GM21390 (cell line): ENCODE results near the gene CCR3.

Experiments used
- ATAC-seq: cut with Tn5 transposase; IDR thresholded peaks from one replicate; pipeline ENCODE4 v1.9.1; 2021; ENCODE audit not compliant: unreplicated experiment

Gene CCR3

DNA sequence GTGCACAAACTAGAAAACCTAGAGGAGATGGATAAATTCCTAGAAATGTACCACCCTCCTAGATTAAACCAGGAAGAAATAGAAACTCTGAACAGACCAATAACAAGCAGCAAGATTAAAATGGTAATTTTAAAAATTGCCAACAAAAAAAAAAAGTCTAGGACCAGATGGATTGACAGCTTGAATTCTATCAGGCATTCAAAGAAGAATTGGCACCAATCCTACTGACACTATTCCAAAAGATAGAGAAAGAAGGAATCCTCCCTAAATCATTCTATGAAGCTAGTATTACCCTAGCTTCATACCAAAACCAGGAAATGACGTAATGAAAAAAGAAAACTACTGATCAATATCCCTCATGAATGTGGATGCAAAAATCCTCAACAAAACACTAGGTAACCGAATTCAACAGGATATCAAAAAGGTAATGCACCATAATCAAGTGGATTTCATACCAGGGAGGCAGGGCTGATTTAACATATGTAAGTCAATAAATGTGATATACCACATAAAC lies 24.0 kb upstream of the CCR3 start:
- no peak for ATAC-seq

DNA sequence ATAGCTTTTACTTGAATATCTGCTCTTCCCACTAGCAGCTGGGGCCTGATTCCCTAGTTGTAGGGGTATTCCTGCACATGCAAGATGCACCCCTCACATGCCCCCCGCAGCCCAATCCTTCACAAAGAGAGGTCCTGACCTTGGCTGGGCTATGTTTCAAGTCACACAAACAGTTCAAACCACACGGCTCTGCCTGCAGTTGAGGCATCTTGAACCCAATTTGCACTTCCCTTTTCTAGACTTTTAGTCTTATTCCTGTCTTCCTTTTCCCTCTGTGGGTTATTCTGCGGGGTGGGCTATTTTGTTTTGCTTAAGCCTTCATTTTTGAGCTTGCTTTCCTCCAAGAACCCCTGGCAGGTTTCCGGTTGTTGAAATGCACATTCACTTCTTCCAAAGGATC lies 20.9 kb upstream of the CCR3 start:
- no peak for ATAC-seq

DNA sequence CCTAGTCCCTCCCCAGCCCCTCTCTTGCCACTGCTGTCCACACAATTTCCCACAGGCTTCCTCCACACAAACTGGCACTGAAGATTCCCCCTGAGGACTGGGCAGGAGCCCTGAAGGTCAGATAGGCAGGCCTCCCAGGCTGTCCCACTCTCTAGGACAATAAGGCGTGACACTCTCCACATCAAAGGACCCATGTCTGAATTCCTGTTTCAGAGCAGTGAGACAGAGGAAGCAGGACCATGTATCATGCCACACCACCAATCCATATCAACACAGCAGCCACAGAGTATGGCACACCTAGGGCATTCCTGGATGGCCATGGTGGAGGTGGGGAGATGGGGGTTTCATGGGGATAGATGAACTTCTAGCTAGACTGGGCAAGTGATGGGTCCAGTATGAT lies 20.3 kb upstream of the CCR3 start:
- ATAC-seq: no peak

DNA sequence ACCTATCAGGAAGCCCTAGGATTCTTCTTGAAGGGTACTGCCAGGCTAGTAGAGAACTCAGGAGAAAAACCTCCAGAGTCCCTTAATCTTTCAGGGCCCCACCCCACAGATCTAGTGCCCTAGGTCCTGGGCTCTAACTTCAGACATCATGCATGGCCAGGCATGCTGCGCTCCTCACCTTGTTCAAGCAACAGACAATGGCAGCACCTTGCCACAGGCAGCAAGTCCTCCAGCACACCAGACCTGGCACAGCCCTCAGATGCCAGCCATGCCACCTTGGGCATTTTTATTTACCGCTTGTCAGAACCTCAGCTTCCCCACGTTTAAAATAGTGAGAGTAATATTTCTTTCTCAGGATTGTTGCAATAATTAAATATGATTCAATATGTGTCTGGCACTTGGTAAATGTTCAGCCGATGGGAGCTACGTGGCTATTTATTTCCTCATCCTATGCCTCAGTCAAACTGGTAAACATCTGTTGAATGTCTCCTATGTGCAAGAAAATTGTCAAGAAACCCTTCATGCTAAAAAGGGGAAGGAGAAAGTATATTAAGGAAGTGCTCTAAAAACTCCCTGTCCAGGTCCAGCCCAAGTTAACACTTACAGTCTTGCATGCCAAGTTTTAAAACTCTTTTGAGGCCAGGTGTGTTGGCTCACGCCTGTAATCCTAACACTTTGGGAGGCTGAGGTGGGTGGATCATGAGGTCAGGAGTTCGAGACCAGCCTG lies 19.7 kb upstream of the CCR3 start:
- ATAC-seq: no peak

DNA sequence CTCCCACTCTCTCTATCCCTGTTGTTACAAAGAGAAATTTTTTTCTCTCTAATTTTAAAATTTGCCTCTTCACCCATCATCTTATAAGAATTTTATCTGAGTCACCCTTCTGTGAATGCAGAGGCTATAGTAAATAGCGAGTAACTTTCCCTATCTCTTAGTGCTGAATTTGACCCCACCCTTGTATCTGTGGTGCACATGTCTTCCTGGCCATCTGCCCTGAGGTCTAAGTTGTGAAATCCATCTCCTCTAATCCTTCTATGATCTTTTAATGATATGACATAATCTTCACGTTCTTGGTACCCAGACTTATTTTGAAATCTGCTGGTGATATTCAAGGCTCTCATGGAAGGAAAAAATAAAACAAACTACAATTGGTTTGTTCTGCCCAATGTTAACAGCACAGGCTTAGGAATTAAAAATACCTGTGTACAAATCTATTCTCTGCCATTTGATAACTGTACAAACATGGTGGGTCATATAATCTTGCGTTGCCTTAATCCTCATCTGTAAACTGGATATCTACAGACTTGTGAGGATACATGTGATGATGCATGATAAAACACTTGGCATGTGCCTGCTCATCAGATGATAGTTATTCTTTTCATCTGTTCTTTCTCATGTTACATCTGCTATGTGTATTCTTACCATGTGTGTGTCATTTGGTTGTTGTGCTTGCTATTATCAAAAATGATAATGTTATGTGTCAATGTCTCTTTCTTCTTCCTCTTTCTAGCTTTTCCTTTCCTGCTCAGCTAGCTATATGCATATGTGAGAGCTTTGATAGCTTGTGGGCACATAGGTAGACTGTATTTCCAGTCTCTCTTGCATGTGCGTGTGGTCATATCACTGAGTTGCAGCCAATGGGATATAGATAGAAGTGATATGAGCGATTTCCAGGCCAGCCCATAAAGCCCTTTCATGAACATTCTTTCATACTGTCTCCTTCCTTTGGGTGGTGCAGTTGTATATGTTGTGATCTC lies 13.7 kb upstream of the CCR3 start:
- ATAC-seq: no peak

DNA sequence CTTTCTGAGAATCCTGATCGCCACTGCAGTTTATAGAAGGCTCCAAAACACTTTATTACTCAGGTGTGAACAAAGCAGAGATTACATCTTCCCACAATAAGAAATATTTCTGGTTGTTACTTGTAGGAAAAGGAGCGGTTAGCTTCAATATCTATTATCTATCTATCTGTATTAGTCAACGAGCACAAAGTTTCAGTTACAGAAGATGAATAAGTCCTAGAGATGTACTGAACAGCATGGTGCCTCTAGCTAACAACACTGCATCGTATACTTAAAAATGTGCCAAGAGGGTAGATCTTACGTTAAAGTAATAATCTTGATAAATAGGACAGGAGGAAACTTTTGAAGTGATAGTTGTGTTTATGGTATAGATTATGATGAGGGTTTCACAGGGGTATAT lies 10.9 kb upstream of the CCR3 start:
- no peak for ATAC-seq

DNA sequence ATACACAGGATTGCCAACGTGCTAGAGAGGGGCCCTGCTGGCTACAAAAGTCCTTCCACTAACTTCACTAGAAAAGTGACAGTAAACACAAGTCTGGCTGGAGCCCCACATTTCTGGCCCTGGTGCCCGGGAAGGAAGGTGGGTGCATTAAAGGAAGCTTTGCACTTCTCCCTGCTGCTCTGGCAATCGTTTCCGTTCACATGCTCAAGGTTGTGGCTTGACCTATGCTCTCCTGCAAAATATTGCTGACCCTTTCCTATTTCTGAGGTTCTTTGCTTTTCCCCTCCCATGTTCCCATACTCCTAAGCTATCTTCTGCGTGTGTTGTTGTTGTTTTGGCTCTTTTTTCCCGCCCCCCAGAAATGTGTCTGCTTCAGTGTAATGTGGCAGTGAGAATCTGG lies 9.1 kb upstream of the CCR3 start:
- ATAC-seq: no peak

DNA sequence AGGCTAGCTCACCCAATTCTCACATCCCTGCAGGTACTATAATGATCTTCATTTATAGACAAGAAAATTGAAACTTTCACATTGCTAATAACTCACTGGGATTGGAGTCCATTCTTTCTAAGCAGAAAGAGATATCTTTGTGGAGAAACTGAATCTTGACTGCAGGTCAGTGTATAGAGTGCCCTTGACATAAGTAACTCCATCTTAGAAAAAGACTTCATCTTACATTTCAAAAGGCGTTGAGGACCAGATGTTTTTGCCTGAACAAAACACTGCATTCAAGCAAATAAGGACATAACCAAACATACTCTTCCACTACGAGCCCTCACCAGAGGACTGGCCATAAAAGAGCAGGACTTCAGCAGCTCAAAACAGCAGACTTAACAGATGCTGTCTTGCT lies 6.8 kb upstream of the CCR3 start:
- no peak for ATAC-seq

DNA sequence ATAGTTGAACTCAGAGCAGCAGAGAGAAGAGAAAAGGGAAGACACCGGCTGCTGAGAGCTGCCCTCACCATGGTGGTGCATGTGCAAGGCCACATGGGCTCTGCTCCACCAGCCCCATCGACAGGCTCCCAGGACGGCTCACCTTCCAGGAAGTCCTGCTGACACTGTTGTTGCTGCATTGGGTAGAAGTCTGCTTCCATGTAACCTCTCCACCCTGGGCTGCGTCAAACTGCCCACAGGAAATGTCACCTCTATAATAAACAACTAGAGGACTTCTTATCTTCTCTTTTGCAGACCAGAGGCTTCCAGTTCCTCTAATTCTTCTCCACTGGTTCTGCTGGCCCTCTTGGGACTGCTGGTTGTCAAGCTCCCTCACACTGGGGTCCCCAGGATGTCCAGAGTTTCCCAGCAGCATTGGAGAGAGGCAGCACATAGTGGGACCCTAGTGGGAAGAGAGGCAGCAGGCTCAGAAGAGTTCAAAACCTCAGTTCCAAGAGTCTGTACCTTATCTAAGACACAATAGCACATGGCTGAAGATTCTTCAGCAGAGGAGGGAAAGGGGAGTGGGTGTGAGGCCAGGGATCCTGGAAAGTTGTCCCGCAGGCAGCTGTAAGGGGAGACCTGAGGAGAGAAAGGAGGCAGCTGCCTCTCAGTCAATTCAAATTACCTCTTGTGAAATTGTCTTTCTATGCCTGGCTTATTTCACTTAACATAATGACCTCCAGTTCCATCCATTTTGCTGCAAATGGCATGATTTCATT lies 5.8 kb upstream of the CCR3 start:
- no peak for ATAC-seq

DNA sequence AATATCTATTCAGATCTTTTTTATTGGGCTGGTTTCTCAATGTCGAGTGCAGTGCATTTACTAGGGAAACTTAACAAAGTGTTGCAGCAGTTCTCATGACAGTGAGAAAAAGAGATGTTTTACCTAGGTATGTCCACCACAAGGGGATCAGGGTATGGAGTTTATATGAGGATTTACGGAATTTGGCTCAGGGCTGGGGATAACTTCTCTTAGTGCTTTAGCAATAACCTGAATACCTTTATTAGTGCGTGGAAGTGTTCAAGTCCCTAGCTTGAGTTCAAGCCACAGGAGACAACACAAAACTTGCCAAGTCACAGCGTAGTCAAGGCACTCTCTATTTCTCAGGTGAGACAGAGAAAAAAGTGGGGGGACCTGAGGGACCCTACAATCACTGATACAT lies 3.9 kb upstream of the CCR3 start:
- ATAC-seq: no peak

DNA sequence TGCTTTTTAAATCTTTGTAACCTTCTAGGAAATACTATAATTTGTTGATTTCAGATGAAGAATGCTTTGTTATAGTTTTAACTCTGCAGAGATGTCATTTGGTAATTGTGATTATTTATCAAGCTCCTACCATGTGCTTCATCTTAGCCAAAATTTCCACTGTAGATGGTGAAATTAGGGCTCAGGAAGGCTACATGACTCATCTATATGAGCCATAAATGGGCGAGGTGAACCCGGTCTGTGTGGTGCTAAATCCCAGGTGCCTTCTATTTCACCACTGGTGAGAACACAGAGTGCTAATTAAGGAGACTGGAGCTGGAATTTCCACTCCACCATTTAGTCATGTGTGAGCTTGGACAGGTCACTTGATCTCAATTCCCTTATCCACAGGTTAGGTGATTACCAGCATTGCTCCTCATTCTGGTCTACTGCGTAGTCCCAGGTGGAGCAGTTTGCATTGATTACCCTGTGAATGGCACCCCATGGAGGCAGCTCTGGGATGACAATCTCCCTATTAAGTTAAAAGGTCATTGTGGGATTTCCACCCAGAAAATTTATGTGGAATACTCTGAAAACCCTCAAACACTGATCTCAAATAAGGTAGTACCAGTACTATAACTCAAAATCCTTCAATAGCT lies 2.8 kb upstream of the CCR3 start:
- no peak for ATAC-seq

DNA sequence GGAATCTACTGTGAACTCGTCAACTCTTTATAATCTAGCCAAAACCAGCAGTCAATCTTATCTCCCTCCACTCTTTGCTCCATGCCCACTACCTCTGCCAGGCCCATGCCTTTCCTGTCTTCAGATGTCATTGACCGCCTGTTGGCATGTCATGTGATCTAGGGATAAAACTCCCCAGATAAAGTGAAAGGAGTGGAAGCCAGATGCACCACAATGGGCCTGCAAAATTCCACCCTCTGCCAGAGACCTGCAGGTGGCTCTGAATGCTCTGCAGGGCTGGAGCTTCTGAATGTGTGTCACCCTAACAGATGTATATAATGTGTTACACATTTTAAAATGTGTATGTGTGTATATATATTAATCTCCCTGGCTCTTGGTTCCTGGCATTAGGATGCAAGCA lies 2.3 kb upstream of the CCR3 start:
- no peak for ATAC-seq

DNA sequence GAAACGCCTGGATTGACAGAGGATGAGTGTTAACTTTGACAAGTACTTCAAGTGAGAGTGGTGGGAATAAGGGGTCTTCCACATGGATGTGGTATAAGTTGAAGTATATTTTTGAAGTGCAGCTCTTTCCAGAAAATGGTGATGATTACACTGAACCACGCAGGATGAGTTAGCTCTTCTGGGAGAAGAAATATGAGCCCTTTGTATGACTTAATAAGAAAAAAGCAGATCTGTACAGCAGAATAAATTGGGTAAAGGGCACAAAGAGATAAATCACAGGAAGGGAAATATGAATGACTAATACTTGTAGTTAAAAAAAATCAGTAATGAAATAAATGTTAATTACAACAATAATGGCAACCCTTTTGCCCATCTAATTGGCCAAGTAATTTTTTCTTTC lies 1.3 kb downstream of the CCR3 start:
- ATAC-seq: no peak

DNA sequence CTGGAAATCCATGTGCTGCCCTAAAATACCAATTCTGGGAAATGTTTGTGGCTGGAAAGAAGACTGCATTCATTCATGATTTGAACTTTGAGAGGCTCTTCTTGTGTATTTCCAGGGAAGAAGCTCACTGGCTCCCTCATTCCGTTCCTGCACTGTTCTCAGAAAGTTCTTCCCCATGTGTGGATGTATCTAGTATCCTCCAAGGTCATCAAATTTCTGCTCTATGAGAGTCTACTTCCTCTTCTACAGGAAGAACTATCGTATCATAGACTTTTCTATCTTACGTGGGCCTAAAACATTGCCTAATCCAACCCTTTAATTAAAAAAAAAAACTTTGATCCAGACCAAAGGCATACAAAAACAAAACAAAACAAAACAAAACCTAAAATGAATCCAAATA lies 2.9 kb downstream of the CCR3 start:
- ATAC-seq: no peak

DNA sequence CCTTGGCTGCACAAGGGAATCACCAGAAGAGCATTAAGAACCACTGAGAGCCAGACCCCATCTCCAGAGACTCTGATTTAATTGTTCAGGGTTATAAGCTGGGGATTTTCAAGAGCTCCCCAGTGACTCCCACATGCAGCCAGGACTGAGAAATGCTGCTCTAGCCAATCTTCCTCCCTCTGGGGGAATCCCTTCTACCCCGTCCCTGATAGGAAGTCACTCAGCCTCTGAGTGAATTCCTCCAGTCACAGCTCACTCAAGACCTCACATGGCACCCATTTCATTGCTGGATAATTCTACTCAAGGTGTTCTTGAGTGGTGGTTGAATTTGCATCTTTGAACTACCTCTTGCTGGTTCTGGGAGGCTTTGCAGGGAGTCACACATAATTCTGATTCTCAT lies 10.7 kb downstream of the CCR3 start:
- no peak for ATAC-seq

DNA sequence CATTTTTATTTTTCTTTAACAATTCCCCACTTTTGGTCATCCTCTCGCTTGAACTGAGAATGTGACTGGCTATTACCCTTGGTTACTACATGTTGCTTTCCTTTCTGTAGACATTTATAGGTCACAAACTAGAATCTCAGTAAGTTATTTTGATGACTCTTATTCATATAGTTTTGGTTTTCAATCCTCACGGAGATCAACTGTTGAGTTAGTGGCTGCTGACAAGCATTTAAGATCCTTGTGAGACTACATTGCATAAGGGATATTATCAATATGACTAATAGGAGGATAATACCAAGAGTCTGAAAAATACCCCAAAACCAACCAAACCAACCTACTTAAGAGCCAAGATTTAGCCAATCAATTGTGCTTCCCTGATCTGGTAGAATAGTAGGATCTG lies 16.3 kb downstream of the CCR3 start:
- no peak for ATAC-seq

DNA sequence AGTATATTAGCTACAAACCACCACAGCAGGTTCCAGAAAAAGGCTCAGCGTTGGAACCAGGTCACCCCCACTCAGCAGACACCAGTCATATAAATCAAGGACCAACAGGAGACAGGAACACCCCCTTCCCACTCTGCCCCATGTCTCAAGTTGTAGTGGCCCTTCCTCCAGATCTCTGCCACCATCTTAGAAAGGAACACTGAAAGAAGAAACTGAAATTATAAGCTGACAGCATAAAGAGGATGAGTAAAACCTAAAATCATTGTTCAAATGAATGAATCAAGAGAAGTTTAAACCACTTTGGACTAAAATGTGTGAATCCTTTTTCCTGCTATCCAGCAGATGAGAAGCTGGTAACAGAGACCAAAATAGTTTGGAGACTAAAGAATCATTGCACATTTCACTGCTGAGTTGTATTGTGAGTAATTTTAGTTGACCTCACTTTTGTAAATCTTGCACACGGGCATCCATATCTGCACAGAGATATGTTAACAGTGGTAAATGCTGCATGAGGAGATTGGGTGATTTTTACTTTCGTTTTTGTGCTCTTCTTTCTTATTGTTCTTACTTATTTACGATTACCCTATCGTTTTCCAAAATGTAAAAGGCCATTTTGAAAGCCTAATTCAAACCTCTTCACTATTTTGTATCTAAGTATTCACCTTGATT lies 19.8 kb downstream of the CCR3 start:
- ATAC-seq: no peak

DNA sequence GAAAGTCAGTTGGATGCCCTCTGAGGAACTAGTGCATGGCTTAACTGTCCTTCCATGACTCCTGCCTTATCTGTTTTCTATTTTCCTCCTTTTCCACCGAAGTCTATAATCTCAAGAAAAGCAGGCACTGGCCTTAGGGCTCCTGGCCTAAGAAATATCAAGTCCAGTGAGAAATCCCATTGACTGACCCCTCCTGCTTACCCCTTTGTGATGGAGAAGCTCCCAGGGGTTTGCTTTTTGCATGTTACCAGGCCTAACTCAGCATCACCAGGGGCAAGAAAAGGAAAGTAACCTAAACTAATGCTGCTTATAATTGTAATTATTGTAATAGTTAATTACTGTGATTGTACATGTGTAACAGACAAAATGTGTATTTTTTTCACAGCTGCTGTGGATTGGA lies 21.7 kb downstream of the CCR3 start:
- ATAC-seq: no peak

DNA sequence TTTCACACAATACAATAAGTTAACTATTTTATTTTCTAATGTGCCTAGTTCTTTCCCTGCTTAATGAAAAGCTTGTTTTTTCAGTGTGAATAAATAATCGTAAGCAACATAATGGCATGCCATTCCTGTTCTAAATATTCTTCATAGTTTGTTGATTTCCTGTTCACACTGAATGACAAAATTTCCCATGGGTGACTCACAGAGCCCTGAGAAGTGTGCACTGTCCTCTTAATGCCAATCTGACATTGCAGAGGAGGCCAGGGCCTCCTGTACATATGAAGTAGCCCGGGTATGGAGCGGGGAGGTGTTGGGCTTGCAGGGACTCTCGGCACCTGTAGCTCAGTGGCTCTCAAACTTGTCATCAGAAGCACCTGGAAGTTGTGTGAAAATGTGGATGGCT lies 24.3 kb downstream of the CCR3 start:
- ATAC-seq: no peak

DNA sequence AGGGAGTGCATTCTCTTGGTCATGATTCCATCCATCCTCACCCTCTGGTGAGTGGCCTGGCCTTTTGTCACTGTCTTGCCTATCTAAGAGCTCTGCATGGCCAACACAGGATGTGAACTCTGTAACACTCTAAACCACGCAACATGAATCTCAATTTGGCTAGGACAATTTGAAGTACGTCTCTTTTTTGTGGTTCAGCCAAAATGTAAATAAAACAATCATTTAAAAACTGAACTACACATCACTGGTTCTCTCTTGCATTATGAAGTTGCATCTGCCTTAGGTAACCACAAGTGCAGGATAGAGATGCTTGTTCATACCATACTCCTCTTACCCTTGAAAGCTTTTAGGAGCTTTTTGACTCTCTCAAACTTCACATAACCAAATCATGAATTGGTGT lies 27.3 kb downstream of the CCR3 start:
- ATAC-seq: no peak
